T-helper 2 cell treated with Interferon-gamma antibody and Interleukin-4, amounts not matched to agents 5 μg/mL and 100 μg/mL, for 36 hours (primary cell): ENCODE results near the gene RAB6B.

Experiments used
- DNase-seq: peaks from one replicate; pipeline ENCODE4 v3.0.0; 2021; ENCODE audit warnings: low spot score
- H3K27ac Mint-ChIP-seq: one replicate; pipeline ENCODE4 v1.8.0; 2021; ENCODE audit warnings: mild to moderate bottlenecking, mixed read lengths
- H3K27me3 Mint-ChIP-seq: one replicate; pipeline ENCODE4 v1.8.0; 2021; ENCODE audit warnings: low read depth, mixed read lengths
- H3K36me3 Mint-ChIP-seq: one replicate; pipeline ENCODE4 v1.8.0; 2021; ENCODE audit warnings: low read depth, mixed read lengths
- H3K4me1 Mint-ChIP-seq: one replicate; pipeline ENCODE4 v1.8.0; 2021; ENCODE audit warnings: low read depth, mixed read lengths
- H3K4me3 Mint-ChIP-seq: one replicate; pipeline ENCODE4 v1.8.0; 2022; ENCODE audit warnings: mild to moderate bottlenecking, moderate library complexity, mixed read lengths
- H3K9me3 Mint-ChIP-seq: one replicate; pipeline ENCODE4 v1.8.0; 2021; ENCODE audit warnings: mixed read lengths

Gene RAB6B

GRCh38 chr3:133829310-133829707, 66.4 kb downstream of the RAB6B start:
- no peaks in the 10 kb centered on the region for H3K27me3 Mint-ChIP-seq
- H3K4me3 Mint-ChIP-seq, result no peak overlapping the region
- peaks cover 15% of the 10 kb centered on the region for H3K36me3 Mint-ChIP-seq
- no peak overlapping the region for H3K27ac Mint-ChIP-seq
- no peak for DNase-seq
- H3K9me3 Mint-ChIP-seq, result no peaks in the 10 kb centered on the region
- no peaks in the 10 kb centered on the region for H3K4me1 Mint-ChIP-seq

- H3K27me3 Mint-ChIP-seq, result no peaks in the 10 kb centered on the region
- peaks cover 20% of the 10 kb centered on the region for H3K36me3 Mint-ChIP-seq
- H3K9me3 Mint-ChIP-seq, result no peaks in the 10 kb centered on the region
- H3K4me1 Mint-ChIP-seq, result no peaks in the 10 kb centered on the region
- DNase-seq, result no peak
- H3K27ac Mint-ChIP-seq, result no peak overlapping the region
- no peak overlapping the region for H3K4me3 Mint-ChIP-seq
Observed at GRCh38 chr3:133828576-133829309, 66.9 kb downstream of the RAB6B start.

DNA sequence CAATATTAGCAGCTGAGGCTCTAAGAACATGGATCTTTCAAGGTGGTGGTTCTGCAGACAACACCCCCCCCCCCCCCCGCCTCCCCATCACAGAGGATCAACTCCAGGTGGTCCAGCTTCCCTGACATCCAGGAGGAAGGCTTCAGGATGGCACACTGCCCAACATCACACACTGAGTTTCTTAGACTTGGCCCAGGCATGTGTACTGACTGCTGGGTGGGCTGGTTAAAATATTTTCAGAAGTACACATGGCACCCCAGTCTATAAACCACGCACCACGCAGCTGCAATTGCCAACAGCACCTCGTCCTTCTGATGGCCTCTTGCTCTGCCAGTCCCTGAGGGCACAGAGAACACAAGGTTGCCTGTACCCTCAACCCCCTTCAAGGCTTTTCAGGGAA, 68.0 kb downstream of the RAB6B start:
- H3K27ac Mint-ChIP-seq, result no peak overlapping the region
- no peaks in the 10 kb centered on the region for H3K27me3 Mint-ChIP-seq
- H3K4me3 Mint-ChIP-seq, result no peak overlapping the region
- no peaks in the 10 kb centered on the region for H3K9me3 Mint-ChIP-seq
- peaks cover 25% of the 10 kb centered on the region for H3K36me3 Mint-ChIP-seq
- H3K4me1 Mint-ChIP-seq, result no peaks in the 10 kb centered on the region
- no peak for DNase-seq

- H3K4me1 Mint-ChIP-seq, result no peaks in the 10 kb centered on the region
- peaks cover 25% of the 10 kb centered on the region for H3K36me3 Mint-ChIP-seq
- no peaks in the 10 kb centered on the region for H3K9me3 Mint-ChIP-seq
- no peaks in the 10 kb centered on the region for H3K27me3 Mint-ChIP-seq
- DNase-seq, result no peak
- H3K4me3 Mint-ChIP-seq, result no peak overlapping the region
- H3K27ac Mint-ChIP-seq, result no peak overlapping the region
Observed at GRCh38 chr3:133827136-133827535, 68.5 kb downstream of the RAB6B start.

GRCh38 chr3:133825969-133826727, 69.5 kb downstream of the RAB6B start:
- DNase-seq, result no peak
- Mint-ChIP-seq H3K27me3 (no peaks in the 10 kb centered on the region), H3K4me3 (no peak overlapping the region), H3K36me3 (peaks cover 32% of the 10 kb centered on the region), H3K9me3 (no peaks in the 10 kb centered on the region), H3K27ac (no peak overlapping the region), H3K4me1 (no peaks in the 10 kb centered on the region)

DNA sequence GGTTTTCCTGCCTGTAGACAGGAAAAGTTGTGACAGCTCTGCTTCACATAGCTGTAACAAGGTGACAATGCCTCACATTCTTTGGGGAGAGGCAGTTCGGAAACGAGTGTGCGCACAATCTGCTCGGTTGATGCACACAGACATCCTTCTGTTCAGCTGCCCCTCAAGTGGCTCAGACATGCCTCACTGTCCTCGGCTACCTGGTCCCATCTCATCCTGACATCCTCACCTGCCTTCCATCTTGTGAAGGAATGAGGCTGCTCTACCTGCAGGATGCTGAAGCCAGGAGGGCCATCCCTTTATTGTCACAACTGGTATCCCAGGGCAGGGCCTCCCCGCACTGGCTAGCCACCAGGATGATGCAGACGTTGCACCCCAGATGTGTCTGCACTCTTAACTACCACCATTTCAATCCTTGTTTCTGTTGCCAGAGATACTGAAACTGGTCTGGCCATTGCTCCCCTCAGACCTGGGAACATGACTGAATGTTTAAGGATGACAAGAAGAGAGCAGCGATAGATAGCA, 70.7 kb downstream of the RAB6B start:
- H3K27ac Mint-ChIP-seq, result no peak overlapping the region
- peaks cover 42% of the 10 kb centered on the region for H3K36me3 Mint-ChIP-seq
- H3K27me3 Mint-ChIP-seq, result no peaks in the 10 kb centered on the region
- no peak overlapping the region for H3K4me3 Mint-ChIP-seq
- H3K4me1 Mint-ChIP-seq, result no peaks in the 10 kb centered on the region
- no peaks in the 10 kb centered on the region for H3K9me3 Mint-ChIP-seq
- no peak for DNase-seq

GRCh38 chr3:133821767-133822638, 73.7 kb downstream of the RAB6B start:
- H3K4me3 Mint-ChIP-seq, result no peak overlapping the region
- peaks cover 56% of the 10 kb centered on the region for H3K36me3 Mint-ChIP-seq
- no peaks in the 10 kb centered on the region for H3K9me3 Mint-ChIP-seq
- no peak for DNase-seq
- H3K4me1 Mint-ChIP-seq, result peaks cover 2% of the 10 kb centered on the region
- H3K27me3 Mint-ChIP-seq, result no peaks in the 10 kb centered on the region
- no peak overlapping the region for H3K27ac Mint-ChIP-seq

DNA sequence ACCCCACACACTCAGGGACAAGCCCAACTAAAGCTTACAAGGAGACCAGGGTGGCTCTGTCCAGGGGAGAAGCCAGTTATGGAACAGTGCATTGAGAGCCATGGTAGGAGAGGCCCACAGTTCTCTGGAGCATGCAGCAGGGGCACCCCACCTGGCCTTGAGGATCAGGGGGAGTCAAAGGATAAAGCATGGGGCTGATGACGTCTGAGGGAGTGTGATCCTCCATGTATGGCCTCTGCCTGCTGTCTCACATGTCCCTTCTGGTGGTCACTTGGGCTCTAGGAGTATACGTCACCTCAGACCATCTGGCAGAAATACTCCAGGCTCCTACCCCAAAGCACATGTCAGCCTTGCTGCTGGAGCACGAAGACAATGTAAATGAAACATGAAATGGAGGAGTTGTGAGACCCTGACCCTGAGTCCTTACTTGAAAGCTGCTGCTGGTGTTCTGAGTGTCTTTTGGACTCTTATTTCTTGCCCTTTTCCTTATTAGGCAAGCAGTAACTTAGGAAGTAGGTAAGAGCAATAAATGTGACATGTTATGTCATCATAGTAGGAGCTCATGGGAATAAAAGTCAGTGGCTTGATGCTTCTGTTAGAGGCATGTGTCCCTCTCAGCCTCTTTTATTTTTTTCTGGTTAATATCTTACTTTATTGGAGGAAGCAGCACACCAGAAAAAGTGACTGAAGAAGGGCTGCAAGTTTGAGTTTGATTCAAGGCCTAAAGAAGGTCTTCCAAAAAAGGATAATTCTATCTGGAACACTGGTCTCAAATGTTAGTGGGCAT, 74.6 kb downstream of the RAB6B start:
- Mint-ChIP-seq H3K4me3 (no peak overlapping the region), H3K36me3 (peaks cover 55% of the 10 kb centered on the region), H3K4me1 (peaks cover 2% of the 10 kb centered on the region), H3K9me3 (no peaks in the 10 kb centered on the region), H3K27me3 (no peaks in the 10 kb centered on the region), H3K27ac (no peak overlapping the region)
- no peak for DNase-seq

- no peaks in the 10 kb centered on the region for H3K9me3 Mint-ChIP-seq
- no peak overlapping the region for H3K27ac Mint-ChIP-seq
- DNase-seq, result no peak
- no peaks in the 10 kb centered on the region for H3K27me3 Mint-ChIP-seq
- H3K4me3 Mint-ChIP-seq, result no peak overlapping the region
- H3K36me3 Mint-ChIP-seq, result peaks cover 56% of the 10 kb centered on the region
- peaks cover 2% of the 10 kb centered on the region for H3K4me1 Mint-ChIP-seq
Observed at GRCh38 chr3:133820129-133820528, 75.6 kb downstream of the RAB6B start.

DNA sequence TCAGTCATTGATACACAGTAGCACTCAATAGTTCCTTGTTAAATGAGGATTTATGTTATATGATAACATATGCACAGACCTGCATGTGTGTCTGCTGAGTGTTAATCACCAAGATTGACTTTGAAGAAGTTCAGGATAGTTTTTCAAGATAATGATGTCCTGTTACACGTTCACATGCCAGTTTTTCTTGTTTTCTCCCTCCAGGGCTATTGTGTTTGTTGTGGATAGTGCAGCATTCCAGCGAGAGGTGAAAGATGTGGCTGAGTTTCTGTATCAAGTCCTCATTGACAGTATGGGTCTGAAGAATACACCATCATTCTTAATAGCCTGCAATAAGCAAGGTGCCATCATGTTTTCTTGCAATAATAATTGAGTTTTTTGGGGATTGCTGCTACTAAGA, 80.3 kb downstream of the RAB6B start:
- peaks cover 49% of the 10 kb centered on the region for H3K36me3 Mint-ChIP-seq
- H3K4me3 Mint-ChIP-seq, result no peak overlapping the region

GRCh38 chr3:133812872-133813271, 82.8 kb downstream of the RAB6B start:
- H3K27me3 Mint-ChIP-seq, result no peaks in the 10 kb centered on the region
- DNase-seq, result no peak
- no peaks in the 10 kb centered on the region for H3K9me3 Mint-ChIP-seq
- no peak overlapping the region for H3K4me3 Mint-ChIP-seq
- H3K4me1 Mint-ChIP-seq, result peaks cover 12% of the 10 kb centered on the region
- H3K36me3 Mint-ChIP-seq, result peaks cover 48% of the 10 kb centered on the region
- no peak overlapping the region for H3K27ac Mint-ChIP-seq

More for the DNA sequence above, 80.3 kb downstream of the RAB6B start:
- Mint-ChIP-seq H3K9me3 (no peaks in the 10 kb centered on the region), H3K27ac (no peak overlapping the region), H3K4me1 (peaks cover 7% of the 10 kb centered on the region), H3K27me3 (no peaks in the 10 kb centered on the region)
- no peak for DNase-seq

- no peaks in the 10 kb centered on the region for H3K27me3 Mint-ChIP-seq
- peaks cover 35% of the 10 kb centered on the region for H3K36me3 Mint-ChIP-seq
- H3K4me1 Mint-ChIP-seq, result peaks cover 20% of the 10 kb centered on the region
- H3K9me3 Mint-ChIP-seq, result no peaks in the 10 kb centered on the region
- H3K27ac Mint-ChIP-seq, result peak within 1 kb of the TSS; percentile 96
- peak; percentile 96 for DNase-seq
- peak within 1 kb of the TSS; percentile 99 for H3K4me3 Mint-ChIP-seq
Observed at GRCh38 chr3:133805702-133806475, 89.8 kb downstream of the RAB6B start, which contains the start of gene SRPRB. SRPRB (plus strand) TSS chr3:133805815; CDS start chr3:133805849, 34 bp downstream.

DNA sequence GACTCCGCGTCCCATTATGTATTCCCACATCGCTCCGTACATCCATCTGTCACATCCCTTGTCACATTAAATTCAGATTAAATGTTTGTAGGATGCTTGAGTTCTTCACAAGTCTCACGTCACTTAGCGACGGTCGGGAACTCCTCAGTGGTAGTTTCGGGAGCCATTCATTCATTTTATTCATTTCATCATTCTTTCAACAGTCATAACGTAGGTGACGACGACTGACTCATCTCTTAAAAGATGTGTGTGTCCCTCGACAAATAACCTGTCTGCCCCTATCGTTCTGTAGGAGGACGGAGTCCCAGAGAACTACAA, 90.3 kb downstream of the RAB6B start:
- Mint-ChIP-seq H3K27ac (peak overlapping the region; percentile 96), H3K27me3 (no peaks in the 10 kb centered on the region), H3K4me1 (peaks cover 20% of the 10 kb centered on the region), H3K9me3 (no peaks in the 10 kb centered on the region), H3K4me3 (peak overlapping the region; percentile 99), H3K36me3 (peaks cover 32% of the 10 kb centered on the region)
- DNase-seq, result no peak
